Measurements from ENCODE around the gene MAML2. TPM values are rescaled to one million over a fixed set of nuclear protein-coding genes. Genes with fewer than 3 reads are reported as not detected.

The MAML2 gene
- total and polyA plus RNA-seq, 2 of the 13 experiments (the other 11 are each of a cell fraction or from before 2014, with no cell fraction given), result 2.3 to 25.9 TPM

DNA sequence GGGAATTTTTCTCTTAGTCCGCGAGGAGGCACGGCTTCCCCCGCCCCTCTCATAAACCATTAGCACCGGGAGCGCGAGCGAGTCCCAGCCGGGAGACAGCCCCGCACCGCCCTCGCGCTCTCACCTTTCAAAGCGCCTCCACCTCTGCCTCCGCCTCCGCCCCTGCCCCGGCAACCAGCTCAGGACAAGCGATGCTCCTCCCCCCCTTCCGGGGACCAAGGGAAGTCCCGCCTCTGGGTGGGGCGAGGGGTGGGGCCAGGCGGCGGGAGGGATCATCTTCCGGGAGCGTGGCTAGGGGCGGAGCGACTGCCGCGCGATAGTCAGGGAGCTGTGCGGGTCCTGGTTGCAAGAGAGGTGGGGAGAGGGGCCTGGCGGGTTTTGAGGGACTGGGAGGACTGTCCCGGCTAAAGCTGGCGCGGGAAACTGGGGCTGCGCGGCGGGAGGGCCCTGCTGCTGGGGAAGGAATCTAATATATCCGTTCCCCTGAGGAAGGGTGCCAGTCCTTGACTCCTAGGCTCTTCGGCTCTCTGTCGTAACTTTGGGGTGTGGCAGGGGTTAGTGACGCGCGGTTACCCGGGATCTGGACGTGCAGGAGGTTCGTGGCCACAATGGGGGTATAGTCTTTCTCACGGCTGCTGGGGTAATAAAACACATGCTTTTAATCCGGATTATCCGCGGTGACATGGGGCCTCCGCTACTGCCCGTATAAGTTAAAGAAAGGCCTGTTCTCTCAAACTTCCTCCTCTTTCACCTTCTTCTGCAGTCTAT is 46.9 kb upstream of the MAML2 start, which contains the start of the genes CCDC82 and JRKL (continued):
- TF ChIP-seq PPARG (CRISPR knock-in tag; conservative IDR thresholded peaks at IDR 0.05) (no peak), ZNF749 (CRISPR knock-in tag; IDR thresholded peaks at IDR 0.05; ENCODE audit: borderline replicate concordance) (peak; percentile 90; the same call in 1 of the 2 replicates), HOXD1 (CRISPR knock-in tag; IDR thresholded peaks at IDR 0.05) (peak; percentile 56; the same call in 1 of the 2 replicates), ZNF883 (CRISPR knock-in tag; IDR thresholded peaks at IDR 0.05; ENCODE audit: not compliant biosample characterization) (peak; percentile 73), FLYWCH1 (CRISPR knock-in tag; IDR thresholded peaks at IDR 0.05) (no peak), TMF1 (CRISPR knock-in tag; IDR thresholded peaks at IDR 0.05; ENCODE audit: low read depth) (peak; percentile 57; the same call in 1 of the 2 replicates), DMAP1 (CRISPR knock-in tag; IDR thresholded peaks at IDR 0.05) (peak; percentile 77), ETV6 (CRISPR knock-in tag; conservative IDR thresholded peaks at IDR 0.05) (no peak), ZMYM3 (CRISPR knock-in tag; IDR thresholded peaks at IDR 0.05) (0 out of 2 replicates have a peak, but pooled peaks have one; percentile 14), MTA3 (CRISPR knock-in tag; IDR thresholded peaks at IDR 0.05) (no peak), ATF7 (IDR thresholded peaks at IDR 0.05) (no peak), ATF7 (CRISPR knock-in tag; IDR thresholded peaks at IDR 0.05) (peak; percentile 41; the same call in 1 of the 2 replicates), ZNF124 (CRISPR knock-in tag; IDR thresholded peaks at IDR 0.05) (no peak), YEATS2 (CRISPR knock-in tag; IDR thresholded peaks at IDR 0.05; ENCODE audit: borderline replicate concordance) (peak; percentile 74; the same call in 1 of the 2 replicates), TCF7L2 (IDR thresholded peaks at IDR 0.05; ENCODE audit: low read depth, low read length) (no peak), ZNF567 (CRISPR knock-in tag; IDR thresholded peaks at IDR 0.05; ENCODE audit: borderline replicate concordance) (no peak)
- TF ChIP-seq, protein P1, sequence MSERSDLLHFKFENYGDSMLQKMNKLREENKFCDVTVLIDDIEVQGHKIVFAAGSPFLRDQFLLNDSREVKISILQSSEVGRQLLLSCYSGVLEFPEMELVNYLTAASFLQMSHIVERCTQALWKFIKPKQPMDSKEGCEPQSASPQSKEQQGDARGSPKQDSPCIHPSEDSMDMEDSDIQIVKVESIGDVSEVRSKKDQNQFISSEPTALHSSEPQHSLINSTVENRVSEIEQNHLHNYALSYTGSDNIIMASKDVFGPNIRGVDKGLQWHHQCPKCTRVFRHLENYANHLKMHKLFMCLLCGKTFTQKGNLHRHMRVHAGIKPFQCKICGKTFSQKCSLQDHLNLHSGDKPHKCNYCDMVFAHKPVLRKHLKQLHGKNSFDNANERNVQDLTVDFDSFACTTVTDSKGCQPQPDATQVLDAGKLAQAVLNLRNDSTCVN (CRISPR knock-in tag; IDR thresholded peaks at IDR 0.05; ENCODE audit: borderline replicate concordance), result no peak
- TF ChIP-seq, protein P2, sequence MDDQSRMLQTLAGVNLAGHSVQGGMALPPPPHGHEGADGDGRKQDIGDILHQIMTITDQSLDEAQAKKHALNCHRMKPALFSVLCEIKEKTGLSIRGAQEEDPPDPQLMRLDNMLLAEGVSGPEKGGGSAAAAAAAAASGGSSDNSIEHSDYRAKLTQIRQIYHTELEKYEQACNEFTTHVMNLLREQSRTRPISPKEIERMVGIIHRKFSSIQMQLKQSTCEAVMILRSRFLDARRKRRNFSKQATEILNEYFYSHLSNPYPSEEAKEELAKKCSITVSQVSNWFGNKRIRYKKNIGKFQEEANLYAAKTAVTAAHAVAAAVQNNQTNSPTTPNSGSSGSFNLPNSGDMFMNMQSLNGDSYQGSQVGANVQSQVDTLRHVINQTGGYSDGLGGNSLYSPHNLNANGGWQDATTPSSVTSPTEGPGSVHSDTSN (CRISPR knock-in tag; IDR thresholded peaks at IDR 0.05; ENCODE audit: borderline replicate concordance), result peak; percentile 25; the same call in 1 of the 2 replicates
- TF ChIP-seq, protein P3, sequence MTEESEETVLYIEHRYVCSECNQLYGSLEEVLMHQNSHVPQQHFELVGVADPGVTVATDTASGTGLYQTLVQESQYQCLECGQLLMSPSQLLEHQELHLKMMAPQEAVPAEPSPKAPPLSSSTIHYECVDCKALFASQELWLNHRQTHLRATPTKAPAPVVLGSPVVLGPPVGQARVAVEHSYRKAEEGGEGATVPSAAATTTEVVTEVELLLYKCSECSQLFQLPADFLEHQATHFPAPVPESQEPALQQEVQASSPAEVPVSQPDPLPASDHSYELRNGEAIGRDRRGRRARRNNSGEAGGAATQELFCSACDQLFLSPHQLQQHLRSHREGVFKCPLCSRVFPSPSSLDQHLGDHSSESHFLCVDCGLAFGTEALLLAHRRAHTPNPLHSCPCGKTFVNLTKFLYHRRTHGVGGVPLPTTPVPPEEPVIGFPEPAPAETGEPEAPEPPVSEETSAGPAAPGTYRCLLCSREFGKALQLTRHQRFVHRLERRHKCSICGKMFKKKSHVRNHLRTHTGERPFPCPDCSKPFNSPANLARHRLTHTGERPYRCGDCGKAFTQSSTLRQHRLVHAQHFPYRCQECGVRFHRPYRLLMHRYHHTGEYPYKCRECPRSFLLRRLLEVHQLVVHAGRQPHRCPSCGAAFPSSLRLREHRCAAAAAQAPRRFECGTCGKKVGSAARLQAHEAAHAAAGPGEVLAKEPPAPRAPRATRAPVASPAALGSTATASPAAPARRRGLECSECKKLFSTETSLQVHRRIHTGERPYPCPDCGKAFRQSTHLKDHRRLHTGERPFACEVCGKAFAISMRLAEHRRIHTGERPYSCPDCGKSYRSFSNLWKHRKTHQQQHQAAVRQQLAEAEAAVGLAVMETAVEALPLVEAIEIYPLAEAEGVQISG (CRISPR knock-in tag; IDR thresholded peaks at IDR 0.05), result peak; percentile 74; the same call in 1 of the 2 replicates
- TF ChIP-seq, protein P4, sequence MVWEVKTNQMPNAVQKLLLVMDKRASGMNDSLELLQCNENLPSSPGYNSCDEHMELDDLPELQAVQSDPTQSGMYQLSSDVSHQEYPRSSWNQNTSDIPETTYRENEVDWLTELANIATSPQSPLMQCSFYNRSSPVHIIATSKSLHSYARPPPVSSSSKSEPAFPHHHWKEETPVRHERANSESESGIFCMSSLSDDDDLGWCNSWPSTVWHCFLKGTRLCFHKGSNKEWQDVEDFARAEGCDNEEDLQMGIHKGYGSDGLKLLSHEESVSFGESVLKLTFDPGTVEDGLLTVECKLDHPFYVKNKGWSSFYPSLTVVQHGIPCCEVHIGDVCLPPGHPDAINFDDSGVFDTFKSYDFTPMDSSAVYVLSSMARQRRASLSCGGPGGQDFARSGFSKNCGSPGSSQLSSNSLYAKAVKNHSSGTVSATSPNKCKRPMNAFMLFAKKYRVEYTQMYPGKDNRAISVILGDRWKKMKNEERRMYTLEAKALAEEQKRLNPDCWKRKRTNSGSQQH (CRISPR knock-in tag; IDR thresholded peaks at IDR 0.05; ENCODE audit: low read depth), result peak; percentile 72
- TF ChIP-seq, protein P5, sequence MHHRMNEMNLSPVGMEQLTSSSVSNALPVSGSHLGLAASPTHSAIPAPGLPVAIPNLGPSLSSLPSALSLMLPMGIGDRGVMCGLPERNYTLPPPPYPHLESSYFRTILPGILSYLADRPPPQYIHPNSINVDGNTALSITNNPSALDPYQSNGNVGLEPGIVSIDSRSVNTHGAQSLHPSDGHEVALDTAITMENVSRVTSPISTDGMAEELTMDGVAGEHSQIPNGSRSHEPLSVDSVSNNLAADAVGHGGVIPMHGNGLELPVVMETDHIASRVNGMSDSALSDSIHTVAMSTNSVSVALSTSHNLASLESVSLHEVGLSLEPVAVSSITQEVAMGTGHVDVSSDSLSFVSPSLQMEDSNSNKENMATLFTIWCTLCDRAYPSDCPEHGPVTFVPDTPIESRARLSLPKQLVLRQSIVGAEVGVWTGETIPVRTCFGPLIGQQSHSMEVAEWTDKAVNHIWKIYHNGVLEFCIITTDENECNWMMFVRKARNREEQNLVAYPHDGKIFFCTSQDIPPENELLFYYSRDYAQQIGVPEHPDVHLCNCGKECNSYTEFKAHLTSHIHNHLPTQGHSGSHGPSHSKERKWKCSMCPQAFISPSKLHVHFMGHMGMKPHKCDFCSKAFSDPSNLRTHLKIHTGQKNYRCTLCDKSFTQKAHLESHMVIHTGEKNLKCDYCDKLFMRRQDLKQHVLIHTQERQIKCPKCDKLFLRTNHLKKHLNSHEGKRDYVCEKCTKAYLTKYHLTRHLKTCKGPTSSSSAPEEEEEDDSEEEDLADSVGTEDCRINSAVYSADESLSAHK (CRISPR knock-in tag; IDR thresholded peaks at IDR 0.05; ENCODE audit: borderline replicate concordance), result no peak
